Gastroesophageal sphincter (tissue), 4 donors: ENCODE measurements around the gene RALGAPA1. TPM values are rescaled to one million over a fixed set of nuclear protein-coding genes. Genes with fewer than 3 reads are reported as not detected.
"Not testable (repeated sequence)": the region's sequence is repeated elsewhere in the genome, so short reads cannot be mapped to it uniquely, and the experiment has no call there.

ENCODE experiments used
- ATAC-seq: fragments of 150-250 bp; one replicate; pipeline ENCODE4 v1.9.1; 2016; ENCODE audit warnings: mild to moderate bottlenecking, moderate library complexity
- H3K27ac ChIP-seq, 4 donors: fragments of 200-600 bp; sonication (generic) in 3 of 4; 1 replicate in 3 of 4; 2 replicates in 1 of 4; pipeline ENCODE4 v1.5.1; 2016 to 2019
- H3K27me3 ChIP-seq: fragments of 200-600 bp; sonication (generic); one replicate; pipeline ENCODE4 v1.5.1; 2019
- H3K36me3 ChIP-seq, 2 donors: fragments of 200-600 bp; sonication (generic); one replicate each; pipeline ENCODE4 v1.5.1; 2019; ENCODE audit warnings: control low read depth in 1 of 2
- H3K4me1 ChIP-seq, 3 donors: fragments of 200-600 bp; sonication (generic); 1 replicate in 2 of 3; 2 replicates in 1 of 3; pipeline ENCODE4 v1.5.1; 2016 to 2019; ENCODE audit warnings: control low read depth in 2 of 3
- H3K4me3 ChIP-seq, 2 donors: fragments of 200-600 bp; sonication (generic); one replicate each; pipeline ENCODE4 v1.5.1; 2019; ENCODE audit warnings: mild to moderate bottlenecking in 1 of 2, moderate library complexity in 1 of 2
- H3K9me3 ChIP-seq, 3 donors: fragments of 200-600 bp; sonication (generic); one replicate each; pipeline ENCODE4 v1.5.1; 2017 to 2019; ENCODE audit warnings: control low read depth in 2 of 3
- EP300 ChIP-seq: sonication (generic); formaldehyde crosslinking; IDR thresholded peaks from one replicate; pipeline ENCODE4 v1.6.1; 2017; ENCODE audit warnings: antibody characterized with exemption, mild to moderate bottlenecking
- POLR2A ChIP-seq, 2 donors: fragments of 450-650 bp; IDR thresholded peaks; one replicate each; pipeline ENCODE4 v1.6.1; 2017; ENCODE audit warnings: antibody characterized with exemption in 2 of 2, mild to moderate bottlenecking in 2 of 2, moderate library complexity in 1 of 2
- POLR2AphosphoS5 ChIP-seq: sonication (generic); formaldehyde crosslinking; IDR thresholded peaks from one replicate; pipeline ENCODE4 v1.6.1; 2017; ENCODE audit warnings: antibody characterized with exemption
- WGBS, 2 donors: methylation state at CpG; one replicate each; pipeline ENCODE4 v1.1.5; 2018; ENCODE audit warnings: low coverage in 1 of 2; 5-methylcytosine and 5-hydroxymethylcytosine counted together
- total RNA-seq, 4 donors: library from RNA; depleted of rRNA; stranded (reverse); fragments of >200 nt; gene quantifications; one replicate each; pipeline ENCODE4 v1.1.0, GENCODE V29; 2016
- TF ChIP-seq, protein P1 (sequence below), 4 experiments: fragments of 200-600 bp in 2 of 4; fragments of 450-650 bp in 2 of 4; sonication (generic) in 1 of 4; IDR thresholded peaks; one replicate each; pipeline ENCODE4 v1.5.1; 2017 to 2019; ENCODE audit warnings: antibody characterized with exemption in 4 of 4, mild to moderate bottlenecking in 2 of 4, moderate library complexity in 2 of 4

Gene RALGAPA1
- total RNA-seq, 4 donors from 2014 or later: 46.6 to 97.4 (median 69.4) TPM

DNA sequence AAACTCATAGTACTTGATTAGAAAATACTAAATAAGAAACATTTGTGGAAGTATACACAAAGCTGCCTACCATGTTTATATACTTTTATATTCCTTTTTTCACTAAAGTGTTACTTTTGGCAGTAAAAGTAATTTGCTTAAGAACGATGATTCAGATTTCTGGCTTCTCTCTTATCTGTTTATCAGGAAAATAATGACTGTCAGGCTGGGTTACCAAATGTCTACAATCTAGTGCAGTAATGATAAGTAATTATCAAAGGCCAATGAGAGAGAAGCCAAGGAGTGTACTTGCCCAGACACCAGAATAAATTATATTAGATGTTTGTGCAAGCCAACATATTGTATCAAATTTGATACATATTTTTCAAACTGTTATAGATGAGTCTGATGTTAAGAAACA is 113.4 kb downstream of the RALGAPA1 start:
- Histone ChIP-seq H3K27me3 (no peaks in the 10 kb centered on the region), H3K4me3 (no peak overlapping the region), H3K36me3 (no peaks in the 10 kb centered on the region), H3K4me1 (no peaks in the 10 kb centered on the region), H3K27ac (no peak overlapping the region), H3K9me3 (no peaks in the 10 kb centered on the region)
- 50 to 61% methylated on average over 1 of the region's 1 CpG for WGBS, 2 donors
- TF ChIP-seq POLR2A (IDR thresholded peaks at IDR 0.05) (no peak), EP300 (no peak), POLR2AphosphoS5 (no peak)
- TF ChIP-seq, protein P1, sequence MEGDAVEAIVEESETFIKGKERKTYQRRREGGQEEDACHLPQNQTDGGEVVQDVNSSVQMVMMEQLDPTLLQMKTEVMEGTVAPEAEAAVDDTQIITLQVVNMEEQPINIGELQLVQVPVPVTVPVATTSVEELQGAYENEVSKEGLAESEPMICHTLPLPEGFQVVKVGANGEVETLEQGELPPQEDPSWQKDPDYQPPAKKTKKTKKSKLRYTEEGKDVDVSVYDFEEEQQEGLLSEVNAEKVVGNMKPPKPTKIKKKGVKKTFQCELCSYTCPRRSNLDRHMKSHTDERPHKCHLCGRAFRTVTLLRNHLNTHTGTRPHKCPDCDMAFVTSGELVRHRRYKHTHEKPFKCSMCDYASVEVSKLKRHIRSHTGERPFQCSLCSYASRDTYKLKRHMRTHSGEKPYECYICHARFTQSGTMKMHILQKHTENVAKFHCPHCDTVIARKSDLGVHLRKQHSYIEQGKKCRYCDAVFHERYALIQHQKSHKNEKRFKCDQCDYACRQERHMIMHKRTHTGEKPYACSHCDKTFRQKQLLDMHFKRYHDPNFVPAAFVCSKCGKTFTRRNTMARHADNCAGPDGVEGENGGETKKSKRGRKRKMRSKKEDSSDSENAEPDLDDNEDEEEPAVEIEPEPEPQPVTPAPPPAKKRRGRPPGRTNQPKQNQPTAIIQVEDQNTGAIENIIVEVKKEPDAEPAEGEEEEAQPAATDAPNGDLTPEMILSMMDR (IDR thresholded peaks at IDR 0.05): no peak
- no peak for ATAC-seq

DNA sequence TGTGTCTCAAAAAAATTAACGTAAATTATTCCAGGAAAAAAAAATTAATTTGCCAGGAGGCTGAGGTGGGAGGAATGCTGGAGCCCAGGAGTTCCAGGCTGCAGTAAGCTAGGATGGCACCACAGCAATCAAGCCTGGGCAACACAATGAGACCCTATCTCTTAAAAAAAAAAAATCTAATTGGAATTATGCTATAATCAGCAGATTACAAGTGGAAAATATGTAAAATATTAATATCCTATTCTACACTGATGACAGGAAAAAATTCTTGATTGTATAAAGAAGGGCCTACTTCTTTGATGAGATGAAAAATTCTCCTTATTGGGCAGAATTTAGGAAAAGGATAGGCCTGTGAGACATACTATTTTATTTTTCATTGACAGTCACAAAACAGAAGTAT is 114.0 kb downstream of the RALGAPA1 start:
- ATAC-seq: no peak
- no peak overlapping the region for H3K4me3 ChIP-seq
- no peak overlapping the region for H3K27ac ChIP-seq
- TF ChIP-seq POLR2A (IDR thresholded peaks at IDR 0.05) (no peak), POLR2AphosphoS5 (no peak), EP300 (no peak)
- TF ChIP-seq, protein P1 (IDR thresholded peaks at IDR 0.05): no peak
- no peaks in the 10 kb centered on the region for H3K27me3 ChIP-seq
- H3K4me1 ChIP-seq: no peaks in the 10 kb centered on the region
- H3K36me3 ChIP-seq: no peaks in the 10 kb centered on the region
- no peaks in the 10 kb centered on the region for H3K9me3 ChIP-seq
- WGBS, 2 donors: 29 to 91% methylated on average over 1 of the region's 1 CpG

DNA sequence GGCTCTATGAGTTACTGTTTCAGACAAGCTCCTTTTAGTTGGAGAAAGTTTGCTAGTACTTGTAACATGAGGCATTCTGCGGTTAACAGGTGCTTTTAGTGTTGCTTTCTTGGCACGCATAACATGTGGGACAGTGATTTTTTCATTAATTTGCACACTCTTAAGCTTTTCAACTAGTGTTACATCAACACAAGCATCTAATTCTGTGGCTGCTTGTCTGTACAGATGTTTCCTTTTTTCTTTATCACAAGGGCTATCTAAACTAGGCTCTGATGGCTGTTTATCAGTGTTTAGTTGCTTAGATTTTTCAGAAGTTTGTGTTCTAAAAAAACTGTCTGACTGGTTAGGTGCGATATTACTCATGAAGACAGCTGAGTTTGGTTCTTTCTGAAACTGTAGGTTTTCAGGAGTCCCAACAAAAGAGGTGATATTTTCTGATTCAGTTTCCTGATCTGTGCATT is 120.1 kb downstream of the RALGAPA1 start:
- TF ChIP-seq EP300: no peak
- H3K36me3 ChIP-seq: peaks cover 0 to 41% of the 10 kb centered on the region in 2 donors
- no peak overlapping the region for H3K4me3 ChIP-seq
- H3K27ac ChIP-seq: no peak overlapping the region
- no peaks in the 10 kb centered on the region for H3K9me3 ChIP-seq
- WGBS, 2 donors: 75 to 88% methylated on average over 3 of the region's 3 CpGs
- H3K4me1 ChIP-seq: no peaks in the 10 kb centered on the region
- no peaks in the 10 kb centered on the region for H3K27me3 ChIP-seq
- ATAC-seq: no peak

GRCh38 chr14:35688126-35688826 is 120.8 kb downstream of the RALGAPA1 start:
- H3K27me3 ChIP-seq: no peaks in the 10 kb centered on the region
- no peak for ATAC-seq
- TF ChIP-seq, protein P1 (IDR thresholded peaks at IDR 0.05): no peak
- TF ChIP-seq POLR2AphosphoS5: no peak
- TF ChIP-seq POLR2A (IDR thresholded peaks at IDR 0.05): no peak
- no peak for TF ChIP-seq EP300
- WGBS, 2 donors: 88 to 92% methylated on average over 2 to 6 of the region's 6 CpGs
- peaks cover 0 to 48% of the 10 kb centered on the region in 2 donors for H3K36me3 ChIP-seq
- H3K4me3 ChIP-seq: no peak overlapping the region
- no peaks in the 10 kb centered on the region for H3K9me3 ChIP-seq
- H3K27ac ChIP-seq: no peak overlapping the region
- no peaks in the 10 kb centered on the region for H3K4me1 ChIP-seq

- Histone ChIP-seq H3K27me3 (no peaks in the 10 kb centered on the region), H3K27ac (no peak overlapping the region), H3K9me3 (no peaks in the 10 kb centered on the region), H3K36me3 (peaks cover 0 to 57% of the 10 kb centered on the region in 2 donors), H3K4me1 (no peaks in the 10 kb centered on the region), H3K4me3 (no peak overlapping the region)
- TF ChIP-seq, protein P1 (IDR thresholded peaks at IDR 0.05): peak; percentile 38 to 62 (median 48)
- TF ChIP-seq POLR2A (IDR thresholded peaks at IDR 0.05): no peak
- ATAC-seq: no peak
- 0 to 8% methylated on average over 1 of the region's 1 CpG for WGBS, 2 donors
These were observed 121.7 kb downstream of the RALGAPA1 start for GRCh38 chr14:35687335-35687939.

DNA sequence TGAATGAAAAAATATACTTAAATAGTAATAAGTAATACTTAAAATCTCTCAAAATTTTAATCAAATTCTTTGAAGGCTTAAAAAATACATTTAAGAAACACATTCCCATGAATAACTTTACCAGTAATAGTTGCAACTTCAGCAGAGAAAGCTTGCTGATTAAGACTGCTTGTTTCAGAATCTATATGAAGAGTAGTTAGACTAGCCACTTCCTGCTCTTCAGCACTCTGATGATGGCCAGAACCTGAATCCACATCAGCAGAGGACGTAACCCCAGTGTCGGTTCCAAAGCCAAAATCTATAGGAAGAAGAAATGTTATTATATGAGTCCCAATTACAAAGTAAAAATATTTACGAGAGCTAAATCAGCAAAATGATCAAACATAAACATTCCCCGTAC is 125.4 kb downstream of the RALGAPA1 start:
- not testable (repeated sequence) for H3K27ac ChIP-seq, H3K9me3 ChIP-seq, H3K27me3 ChIP-seq, ATAC-seq, H3K4me3 ChIP-seq, H3K4me1 ChIP-seq
- peaks cover 0 to 72% of the 10 kb centered on the region in 2 donors for H3K36me3 ChIP-seq
- WGBS, 2 donors: 63 to 71% methylated on average over 4 of the region's 4 CpGs
